SK-N-SH (cell line): ENCODE results near the gene DDI2. TPM values are rescaled to one million over a fixed set of nuclear protein-coding genes. Genes with fewer than 3 reads are reported as not detected.

Source experiments
- CTCF ChIA-PET: fragments of 300-600, 350-600 bp; formaldehyde crosslinking; extraction: SDS; loops from one replicate; lab custom pipeline; 2021; lab: Yijun Ruan, JAX
- POLR2A ChIA-PET: fragments of 350-600 bp; sonication (Branson Sonifier 250); formaldehyde crosslinking; extraction: SDS; loops from one replicate; lab custom pipeline; 2020; ENCODE audit warnings: antibody characterized with exemption, inconsistent platforms; lab: Yijun Ruan, JAX
- DNase-seq: peaks from one replicate; pipeline ENCODE4 v3.0.0; 2012
- H2AFZ ChIP-seq: fragments of 200-600 bp; sonication (generic); 2 replicates; pipeline ENCODE4 v1.8.1; 2016; ENCODE audit warnings: antibody characterized with exemption, mild to moderate bottlenecking, low read depth
- H3F3A ChIP-seq: fragments of 200-600 bp; sonication (generic); replicated peaks from 2 replicates; pipeline ENCODE3; 2016; ENCODE audit warnings: antibody characterized with exemption, mild to moderate bottlenecking; ENCODE audit not compliant: insufficient read depth
- H3K27ac ChIP-seq, 2 experiments: fragments of 200-500 bp in 1 of 2; fragments of 200-600 bp in 1 of 2; sonication (Bioruptor generic) in 1 of 2; sonication (generic), shearing (Covaris generic) in 1 of 2; 2 replicates each; pipeline versions ENCODE4 v1.5.1 to v1.6.1; 2014 to 2016; ENCODE audit warnings: low read depth in 2 of 2, inconsistent platforms in 1 of 2, low read length in 1 of 2, mild to moderate bottlenecking in 1 of 2, mixed read lengths in 1 of 2
- H3K27me3 ChIP-seq: fragments of 200-600 bp; sonication (generic), shearing (Covaris generic); 2 replicates; pipeline ENCODE4 v1.6.1; 2016; ENCODE audit warnings: mixed run types; ENCODE audit not compliant: insufficient read depth
- H3K36me3 ChIP-seq, 2 experiments: fragments of 200-500 bp in 1 of 2; fragments of 200-600 bp in 1 of 2; sonication (Bioruptor generic) in 1 of 2; sonication (generic) in 1 of 2; replicated peaks in 1 of 2; 2 replicates each; pipeline versions ENCODE3 to v1.5.1; 2014 to 2016; ENCODE audit warnings: low read length in 1 of 2, mild to moderate bottlenecking in 1 of 2; ENCODE audit not compliant: insufficient read depth in 2 of 2, control insufficient read depth in 1 of 2
- H3K4me1 ChIP-seq, 2 experiments: fragments of 200-500 bp in 1 of 2; fragments of 200-600 bp in 1 of 2; sonication (Bioruptor generic) in 1 of 2; sonication (generic), shearing (Covaris generic) in 1 of 2; 2 replicates each; pipeline versions ENCODE4 v1.5.1 to v1.6.1; 2014 to 2016; ENCODE audit warnings: low read depth in 1 of 2, low read length in 1 of 2, mixed run types in 1 of 2; ENCODE audit not compliant: insufficient read depth in 2 of 2, control insufficient read depth in 1 of 2
- H3K4me2 ChIP-seq: fragments of 200-600 bp; sonication (generic), shearing (Covaris generic); 2 replicates; pipeline ENCODE4 v1.6.1; 2017; ENCODE audit warnings: mixed run types
- H3K4me3 ChIP-seq, 2 experiments: fragments of 200-500 bp in 1 of 2; fragments of 200-600 bp in 1 of 2; sonication (Bioruptor generic) in 1 of 2; sonication (generic), shearing (Covaris generic) in 1 of 2; 2 replicates each; pipeline versions ENCODE4 v1.5.1 to v1.8.1; 2014 to 2016; ENCODE audit warnings: low read depth in 2 of 2, inconsistent platforms in 1 of 2, low read length in 1 of 2, mild to moderate bottlenecking in 1 of 2, mixed read lengths in 1 of 2, moderate library complexity in 1 of 2
- H3K79me2 ChIP-seq: fragments of 200-600 bp; sonication (generic); 2 replicates; pipeline ENCODE4 v1.8.1; 2017; ENCODE audit warnings: mild to moderate bottlenecking; ENCODE audit not compliant: insufficient read depth
- H3K9ac ChIP-seq: fragments of 200-600 bp; sonication (generic); 2 replicates; pipeline ENCODE4 v1.6.1; 2017; ENCODE audit warnings: mixed run types
- H3K9me2 ChIP-seq: fragments of 200-600 bp; sonication (generic); 2 replicates; pipeline ENCODE4 v1.6.1; 2017; ENCODE audit warnings: mixed run types
- H3K9me3 ChIP-seq: fragments of 200-600 bp; sonication (generic); 2 replicates; pipeline ENCODE4 v1.6.1; 2017; ENCODE audit warnings: mixed run types, mild to moderate bottlenecking, moderate library complexity
- H4K20me1 ChIP-seq: fragments of 200-600 bp; sonication (generic); 2 replicates; pipeline ENCODE4 v1.6.1; 2017; ENCODE audit warnings: mild to moderate bottlenecking, mixed run types; ENCODE audit not compliant: insufficient read depth
- CTCF ChIP-seq: fragments of 200-600 bp; sonication (generic); IDR thresholded peaks from 2 replicates; pipeline ENCODE4 v1.6.1; 2017; ENCODE audit warnings: antibody characterized with exemption, mild to moderate bottlenecking, moderate library complexity
- ELF1 ChIP-seq: IDR thresholded peaks from 2 replicates; pipeline ENCODE4 v1.4.0; 2012
- EP300 ChIP-seq, 2 experiments: IDR thresholded peaks; 2 replicates each; pipeline versions ENCODE4 v1.4.0 to v1.6.1; 2012; ENCODE audit warnings: borderline replicate concordance in 1 of 2, low read depth in 1 of 2, low read length in 1 of 2
- EZH2phosphoT487 ChIP-seq: fragments of 200-600 bp; sonication (generic); IDR thresholded peaks from 2 replicates; pipeline ENCODE4 v1.6.1; 2017; ENCODE audit warnings: low read depth, mixed run types, mild to moderate bottlenecking, antibody characterized with exemption, moderate library complexity, borderline replicate concordance
- FOSL2 ChIP-seq: IDR thresholded peaks from 2 replicates; pipeline ENCODE4 v1.4.0; 2012; ENCODE audit warnings: low read depth, mild to moderate bottlenecking, moderate library complexity, borderline replicate concordance
- FOXM1 ChIP-seq: IDR thresholded peaks from 2 replicates; pipeline ENCODE4 v1.4.0; 2012; ENCODE audit warnings: low read depth, mild to moderate bottlenecking
- MAX ChIP-seq: IDR thresholded peaks from 2 replicates; pipeline ENCODE4 v1.4.0; 2012; ENCODE audit warnings: low read depth
- MXI1 ChIP-seq: IDR thresholded peaks from 2 replicates; pipeline ENCODE4 v1.6.1; 2012; ENCODE audit warnings: mild to moderate bottlenecking, low read depth, low read length, improper control_type of control experiment
- NFIC ChIP-seq: IDR thresholded peaks from 2 replicates; pipeline ENCODE4 v1.4.0; 2012; ENCODE audit warnings: borderline replicate concordance
- RAD21 ChIP-seq: IDR thresholded peaks from 2 replicates; pipeline ENCODE4 v1.6.1; 2012; ENCODE audit warnings: mild to moderate bottlenecking, low read length
- RFX5 ChIP-seq: IDR thresholded peaks from 2 replicates; pipeline ENCODE4 v1.6.1; 2012; ENCODE audit warnings: mild to moderate bottlenecking, improper control_type of control experiment, low read length
- TEAD4 ChIP-seq: IDR thresholded peaks from 2 replicates; pipeline ENCODE4 v1.4.0; 2012; ENCODE audit warnings: mild to moderate bottlenecking, borderline replicate concordance; ENCODE audit not compliant: insufficient read depth
- WGBS: methylation state at CpG from one replicate; pipeline ENCODE4 v1.1.6; 2017; ENCODE audit warnings: low lambda C conversion rate; 5-methylcytosine and 5-hydroxymethylcytosine counted together
- polyA plus RNA-seq, 3 experiments: library from polyadenylated mRNA; depleted of rRNA; stranded (reverse); fragments of >200 nt; gene quantifications; 2 replicates each; pipeline ENCODE4 v1.2.3, GENCODE V29; 2012

DDI2 gene
- polyA plus RNA-seq, 1 of the 3 experiments (the other 2 are of a cell fraction), result 2.8 TPM

- H3K36me3 ChIP-seq, result peaks cover 49 to 64% of the 10 kb centered on the region in 2 experiments
These were observed 39.2 kb downstream of the DDI2 start for GRCh38 chr1:15656464-15656863.

DNA sequence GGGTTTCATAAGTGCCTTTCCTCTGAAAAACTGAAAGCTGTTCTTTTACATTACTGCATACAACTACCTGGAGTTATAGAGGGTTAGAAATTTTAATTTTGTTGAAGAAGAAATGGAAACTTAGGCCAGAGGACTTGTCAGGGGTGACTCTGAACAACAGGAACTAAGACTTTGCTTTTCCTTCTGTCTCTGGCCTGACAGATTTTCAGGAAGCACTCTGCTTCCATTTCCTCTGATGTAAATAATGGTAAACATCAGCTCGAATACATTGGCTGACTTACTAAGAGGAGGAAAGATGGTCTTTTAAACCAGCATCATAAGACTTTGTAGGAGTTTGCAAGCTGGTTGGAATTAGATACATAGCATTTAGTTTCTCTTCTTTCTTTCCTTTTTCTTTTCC is 39.8 kb downstream of the DDI2 start:
- H3F3A ChIP-seq, result peaks cover 5% of the 10 kb centered on the region
- no peak for TF ChIP-seq FOXM1
- no peak for TF ChIP-seq RAD21
- TF ChIP-seq, all 33 proteins: peak for 0
- peaks cover 55 to 64% of the 10 kb centered on the region in 2 experiments for H3K36me3 ChIP-seq
- no peaks in the 10 kb centered on the region for H3K27me3 ChIP-seq
- no peak for DNase-seq
- no peak overlapping the region for H3K4me3 ChIP-seq
- ChIA-PET POLR2A (no interaction called here), CTCF (no interaction called here)
- no peaks in the 10 kb centered on the region for H4K20me1 ChIP-seq
- no peak overlapping the region for H2AFZ ChIP-seq
- 80% methylated on average over 1 of the region's 1 CpG for WGBS
- no peaks in the 10 kb centered on the region for H3K9me2 ChIP-seq
- H3K79me2 ChIP-seq, result no peaks in the 10 kb centered on the region
- no peaks in the 10 kb centered on the region for H3K4me1 ChIP-seq
- H3K27ac ChIP-seq, result no peak overlapping the region
- H3K9me3 ChIP-seq, result no peaks in the 10 kb centered on the region
- no peak overlapping the region for H3K4me2 ChIP-seq
- H3K9ac ChIP-seq, result no peak overlapping the region

More at GRCh38 chr1:15656464-15656863, 39.2 kb downstream of the DDI2 start:
- no peak overlapping the region for H3K27ac ChIP-seq
- H3K9ac ChIP-seq, result no peak overlapping the region
- no peak overlapping the region for H3K4me2 ChIP-seq
- WGBS, result 94% methylated on average over 3 of the region's 3 CpGs
- CTCF ChIA-PET, result interaction anchor here (1.2 kb wide), 1 partner anchor 84 kb away, joined by 3 read pairs; no protein-coding TSS in a partner anchor
- H4K20me1 ChIP-seq, result no peaks in the 10 kb centered on the region
- DNase-seq, result no peak
- POLR2A ChIA-PET, result no interaction called here
- no peaks in the 10 kb centered on the region for H3K9me2 ChIP-seq
- no peaks in the 10 kb centered on the region for H3K9me3 ChIP-seq
- H3K27me3 ChIP-seq, result no peaks in the 10 kb centered on the region
- no peak overlapping the region for H2AFZ ChIP-seq
- no peak overlapping the region for H3K4me3 ChIP-seq
- TF ChIP-seq TEAD4 (no peak), NFIC (no peak), EP300 (IDR thresholded peaks at IDR 0.05; ENCODE audit: borderline replicate concordance in 1 of 2, low read depth in 1 of 2, low read length in 1 of 2) (no peak), FOSL2 (no peak), RFX5 (no peak), CTCF (no peak), RAD21 (no peak), ELF1 (no peak), FOXM1 (no peak), MAX (no peak), EZH2phosphoT487 (no peak), MXI1 (no peak)
- H3K79me2 ChIP-seq, result no peaks in the 10 kb centered on the region
- peaks cover 5% of the 10 kb centered on the region for H3F3A ChIP-seq
- no peaks in the 10 kb centered on the region for H3K4me1 ChIP-seq
